Activated B cell treated with CpG ODN at 0.5 μM for 24 hours (primary cell): ENCODE data around the gene MCOLN1. TPM values are rescaled to one million over a fixed set of nuclear protein-coding genes. Genes with fewer than 3 reads are reported as not detected.

Source experiments
- ATAC-seq: fragments of 200-7000 bp; cut with Tn5 transposase; one replicate; pipeline ENCODE4 v1.10.0; 2021; ENCODE audit warnings: low read depth, mild to moderate bottlenecking, moderate library complexity
- CTCF ChIA-PET: fragments of 350-600 bp; sonication (Branson Sonifier 250); formaldehyde crosslinking; loops from one replicate; lab custom pipeline; 2021; ENCODE audit warnings: antibody characterized with exemption; lab: Charles Lee
- POLR2A ChIA-PET: fragments of 350-600 bp; sonication (Branson Sonifier 250); formaldehyde crosslinking; loops from one replicate; lab custom pipeline; 2021; ENCODE audit warnings: antibody characterized with exemption; lab: Charles Lee
- DNase-seq: peaks from one replicate; pipeline ENCODE4 v3.0.0; 2022
- H3K27ac Mint-ChIP-seq: one replicate; pipeline ENCODE4 v1.8.0; 2020; ENCODE audit warnings: mixed read lengths
- H3K27me3 Mint-ChIP-seq: one replicate; pipeline ENCODE4 v1.8.0; 2021; ENCODE audit warnings: mixed read lengths
- H3K36me3 Mint-ChIP-seq: one replicate; pipeline ENCODE4 v1.8.0; 2021; ENCODE audit warnings: low read depth, mixed read lengths
- H3K4me1 Mint-ChIP-seq: one replicate; pipeline ENCODE4 v1.8.0; 2021; ENCODE audit warnings: mixed read lengths
- H3K4me3 Mint-ChIP-seq: one replicate; pipeline ENCODE4 v1.8.0; 2020; ENCODE audit warnings: mild to moderate bottlenecking, mixed read lengths
- H3K9me3 Mint-ChIP-seq: one replicate; pipeline ENCODE4 v1.8.0; 2020; ENCODE audit warnings: mixed read lengths
- CTCF ChIP-seq: fragments of 200-600 bp; IDR thresholded peaks from one replicate; pipeline ENCODE4 v1.8.0; 2022; ENCODE audit warnings: antibody characterized with exemption, mild to moderate bottlenecking
- intact Hi-C: fragments of 100-400 bp; cut with micrococcal nuclease; formaldehyde crosslinking; loops from one replicate; pipeline ENCODE4 v1.15.1; 2024
- total RNA-seq: library from RNA; stranded (reverse); gene quantifications from 2 replicates; pipeline ENCODE4 v1.2.3, GENCODE V29; 2022

Gene MCOLN1
- 13.4 and 13.7 TPM in 2 replicates for total RNA-seq

- H3K4me3 Mint-ChIP-seq, result peak within 1 kb of the TSS; percentile 81
- H3K36me3 Mint-ChIP-seq, result peaks cover 9% of the 10 kb centered on the region
- DNase-seq (peak; percentile 99), ATAC-seq (peak; percentile 91)
- H3K27me3 Mint-ChIP-seq, result no peaks in the 10 kb centered on the region
- intact Hi-C loops, result loop anchor here (1.0 to 5.0 kb wide), 4 partner anchors 12 to 308 kb away; partner anchors contain the start of genes EVI5L and PEX11G
- peaks cover 17% of the 10 kb centered on the region for H3K4me1 Mint-ChIP-seq
- POLR2A ChIA-PET, result interaction anchor here (0.6 to 3.6 kb wide), 14 partner anchors 10 to 842 kb away, joined by 3 to 37 read pairs (median 4); partner anchors contain the start of genes ANGPTL4, PET100, PEX11G and PNPLA6
- H3K27ac Mint-ChIP-seq, result peak within 1 kb of the TSS; percentile 74
- no peak for TF ChIP-seq CTCF
- no peaks in the 10 kb centered on the region for H3K9me3 Mint-ChIP-seq
- CTCF ChIA-PET, result no interaction called here
Measured at GRCh38 chr19:7522072-7522922, at the start of gene MCOLN1. Gene MCOLN1 (plus strand): TSS chr19:7522624. CDS start chr19:7522751, 127 bp downstream.

GRCh38 chr19:7475665-7476064 lies 46.8 kb upstream of the MCOLN1 start:
- TF ChIP-seq CTCF, result no peak
- ChIA-PET CTCF (no interaction called here), POLR2A (no interaction called here)
- Mint-ChIP-seq H3K4me1 (peaks cover 24% of the 10 kb centered on the region), H3K36me3 (peaks cover 23% of the 10 kb centered on the region), H3K9me3 (no peaks in the 10 kb centered on the region), H3K27ac (peak overlapping the region; percentile 41), H3K4me3 (no peak overlapping the region), H3K27me3 (no peaks in the 10 kb centered on the region)
- no peak for DNase-seq
- intact Hi-C loops, result no loop called here
- no peak for ATAC-seq

- no peak overlapping the region for H3K27ac Mint-ChIP-seq
- no peak overlapping the region for H3K4me3 Mint-ChIP-seq
- DNase-seq (no peak), ATAC-seq (no peak)
- H3K27me3 Mint-ChIP-seq, result no peaks in the 10 kb centered on the region
- peaks cover 19% of the 10 kb centered on the region for H3K36me3 Mint-ChIP-seq
- H3K4me1 Mint-ChIP-seq, result peaks cover 24% of the 10 kb centered on the region
- no peaks in the 10 kb centered on the region for H3K9me3 Mint-ChIP-seq
- POLR2A ChIA-PET, result no interaction called here
- intact Hi-C loops, result no loop called here
- no peak for TF ChIP-seq CTCF
- CTCF ChIA-PET, result no interaction called here
Measured at GRCh38 chr19:7476241-7476640, 46.2 kb upstream of the MCOLN1 start.

GRCh38 chr19:7476777-7477494 lies 45.5 kb upstream of the MCOLN1 start:
- Mint-ChIP-seq H3K27ac (no peak overlapping the region), H3K36me3 (peaks cover 12% of the 10 kb centered on the region), H3K4me1 (peaks cover 21% of the 10 kb centered on the region), H3K27me3 (no peaks in the 10 kb centered on the region), H3K4me3 (no peak overlapping the region), H3K9me3 (no peaks in the 10 kb centered on the region)
- intact Hi-C loops, result no loop called here
- CTCF ChIA-PET, result no interaction called here
- no peak for TF ChIP-seq CTCF
- no peak for ATAC-seq
- POLR2A ChIA-PET, result no interaction called here
- DNase-seq, result no peak

GRCh38 chr19:7477758-7478157 lies 44.7 kb upstream of the MCOLN1 start:
- peaks cover 13% of the 10 kb centered on the region for H3K4me1 Mint-ChIP-seq

More at GRCh38 chr19:7477758-7478157, 44.7 kb upstream of the MCOLN1 start:
- POLR2A ChIA-PET, result no interaction called here
- Mint-ChIP-seq H3K36me3 (peaks cover 5% of the 10 kb centered on the region), H3K9me3 (no peaks in the 10 kb centered on the region), H3K27ac (peak overlapping the region; percentile 50), H3K27me3 (no peaks in the 10 kb centered on the region), H3K4me3 (no peak overlapping the region)
- TF ChIP-seq CTCF, result no peak
- CTCF ChIA-PET, result no interaction called here
- intact Hi-C loops, result no loop called here
- DNase-seq (no peak), ATAC-seq (no peak)
